OCI-LY7 (cell line): ENCODE measurements around the gene NR2E1.

ENCODE experiments used
- EZH2phosphoT487 ChIP-seq: fragments of 200-600 bp; sonication (generic); IDR thresholded peaks from 2 replicates; pipeline ENCODE4 v1.6.1; 2018; ENCODE audit warnings: low read depth, borderline replicate concordance, mild to moderate bottlenecking, mixed run types, antibody characterized with exemption, low read length, moderate library complexity, mixed read lengths
- TF ChIP-seq, protein P1 (sequence below): fragments of 200-600 bp; sonication (generic); conservative IDR thresholded peaks from 2 replicates; pipeline ENCODE4 v1.5.1; 2014; ENCODE audit warnings: mild to moderate bottlenecking, antibody characterized with exemption, low read length, moderate library complexity, mixed read lengths

DNA sequence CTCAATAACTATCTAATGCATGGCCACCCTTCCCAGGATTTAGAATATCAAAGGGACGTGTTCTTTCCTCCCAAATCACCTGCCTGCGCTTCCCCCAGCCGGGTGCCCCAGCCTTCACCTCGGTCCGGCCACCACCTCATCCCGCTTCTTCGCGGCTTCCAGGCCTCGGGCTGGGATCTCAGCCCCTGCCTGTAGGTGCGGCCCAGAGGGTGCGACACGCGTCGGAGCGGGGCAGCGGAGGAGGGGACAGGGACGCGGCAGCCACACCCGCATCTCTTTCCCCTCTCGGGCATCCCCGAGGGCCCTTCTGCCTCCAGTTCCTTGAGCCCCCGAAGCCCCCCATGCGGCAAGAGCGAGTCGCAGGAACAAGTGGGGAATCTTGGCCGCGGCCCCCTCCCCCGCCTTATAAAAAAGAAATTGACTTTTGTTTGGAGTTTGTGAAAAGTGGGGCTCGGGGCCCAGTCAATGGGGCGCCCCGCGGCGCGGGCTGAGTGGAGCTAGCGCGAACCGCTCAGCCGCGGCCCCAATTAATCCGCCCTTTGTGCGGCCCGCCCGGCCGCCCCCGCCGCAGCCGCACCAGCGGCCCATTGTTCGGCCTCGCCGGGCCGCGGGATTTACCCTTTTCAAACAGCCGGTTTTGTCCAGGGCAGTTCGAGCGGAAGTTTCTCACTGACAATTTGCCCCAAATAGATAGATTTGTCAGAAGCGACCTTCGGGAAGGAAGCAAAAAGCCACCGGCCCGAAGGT is 8.4 kb upstream of the NR2E1 start:
- peak; percentile 99 for TF ChIP-seq EZH2phosphoT487
- TF ChIP-seq, protein P1, sequence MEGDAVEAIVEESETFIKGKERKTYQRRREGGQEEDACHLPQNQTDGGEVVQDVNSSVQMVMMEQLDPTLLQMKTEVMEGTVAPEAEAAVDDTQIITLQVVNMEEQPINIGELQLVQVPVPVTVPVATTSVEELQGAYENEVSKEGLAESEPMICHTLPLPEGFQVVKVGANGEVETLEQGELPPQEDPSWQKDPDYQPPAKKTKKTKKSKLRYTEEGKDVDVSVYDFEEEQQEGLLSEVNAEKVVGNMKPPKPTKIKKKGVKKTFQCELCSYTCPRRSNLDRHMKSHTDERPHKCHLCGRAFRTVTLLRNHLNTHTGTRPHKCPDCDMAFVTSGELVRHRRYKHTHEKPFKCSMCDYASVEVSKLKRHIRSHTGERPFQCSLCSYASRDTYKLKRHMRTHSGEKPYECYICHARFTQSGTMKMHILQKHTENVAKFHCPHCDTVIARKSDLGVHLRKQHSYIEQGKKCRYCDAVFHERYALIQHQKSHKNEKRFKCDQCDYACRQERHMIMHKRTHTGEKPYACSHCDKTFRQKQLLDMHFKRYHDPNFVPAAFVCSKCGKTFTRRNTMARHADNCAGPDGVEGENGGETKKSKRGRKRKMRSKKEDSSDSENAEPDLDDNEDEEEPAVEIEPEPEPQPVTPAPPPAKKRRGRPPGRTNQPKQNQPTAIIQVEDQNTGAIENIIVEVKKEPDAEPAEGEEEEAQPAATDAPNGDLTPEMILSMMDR: no peak
